Brain microvascular endothelial cell (primary cell): ENCODE results near the gene DCAF8.

Experiments
- DNase-seq: peaks from one replicate; pipeline ENCODE4 v3.0.0-alpha.2; 2020
- H3K27ac ChIP-seq: fragments of 250-450 bp; sonication (Bioruptor Pico); 2 replicates; pipeline ENCODE4 v1.5.1; 2020; ENCODE audit warnings: mild to moderate bottlenecking, moderate library complexity
- H3K27me3 ChIP-seq: fragments of 250-450 bp; sonication (Bioruptor Pico); replicated peaks from 2 replicates; pipeline ENCODE4 v1.5.1; 2020; ENCODE audit warnings: mild to moderate bottlenecking
- H3K36me3 ChIP-seq: fragments of 250-450 bp; sonication (Bioruptor Pico); replicated peaks from 2 replicates; pipeline ENCODE4 v1.5.1; 2020; ENCODE audit warnings: mild to moderate bottlenecking
- H3K4me3 ChIP-seq: 2 replicates; pipeline ENCODE4 v1.5.1; 2011; ENCODE audit warnings: low read depth, mild to moderate bottlenecking, control low read depth, low read length, moderate library complexity
- CTCF ChIP-seq: IDR thresholded peaks from 2 replicates; pipeline ENCODE4 v1.5.1; 2011; ENCODE audit warnings: low read depth, mild to moderate bottlenecking, moderate library complexity, low read length, control low read depth, inconsistent platforms; ENCODE audit errors: missing control alignments
- in situ Hi-C: cut with HindIII; loops from 2 replicates; pipeline ENCODE4 v1.10.0; 2017; ENCODE audit warnings: low sequenced_read_pairs, low pct_ligation_motif_present

The DCAF8 gene

GRCh38 chr1:160239582-160240299 lies 22.6 kb downstream of the DCAF8 start:
- Histone ChIP-seq H3K27ac (no peak overlapping the region), H3K27me3 (no peaks in the 10 kb centered on the region), H3K4me3 (no peak overlapping the region), H3K36me3 (peaks cover 46% of the 10 kb centered on the region)
- in situ Hi-C loops: no loop called here
- DNase-seq: no peak
- TF ChIP-seq CTCF: no peak

GRCh38 chr1:160238408-160238807 lies 23.9 kb downstream of the DCAF8 start:
- Histone ChIP-seq H3K36me3 (peaks cover 48% of the 10 kb centered on the region), H3K27me3 (no peaks in the 10 kb centered on the region), H3K4me3 (no peak overlapping the region), H3K27ac (no peak overlapping the region)
- in situ Hi-C loops: no loop called here
- no peak for DNase-seq
- no peak for TF ChIP-seq CTCF

- no peak overlapping the region for H3K27ac ChIP-seq
- H3K4me3 ChIP-seq: no peak overlapping the region
- H3K27me3 ChIP-seq: no peaks in the 10 kb centered on the region
- no peak for DNase-seq
- no peak for TF ChIP-seq CTCF
- in situ Hi-C loops: no loop called here
- peaks cover 46% of the 10 kb centered on the region for H3K36me3 ChIP-seq
These were observed 24.8 kb downstream of the DCAF8 start for GRCh38 chr1:160237558-160237957.

- Histone ChIP-seq H3K4me3 (no peak overlapping the region), H3K27ac (no peak overlapping the region), H3K36me3 (peaks cover 46% of the 10 kb centered on the region), H3K27me3 (no peaks in the 10 kb centered on the region)
- no peak for DNase-seq
- in situ Hi-C loops: no loop called here
- TF ChIP-seq CTCF: no peak
These were observed 25.5 kb downstream of the DCAF8 start for GRCh38 chr1:160236806-160237205.

- Histone ChIP-seq H3K36me3 (peaks cover 52% of the 10 kb centered on the region), H3K27ac (no peak overlapping the region), H3K4me3 (no peak overlapping the region), H3K27me3 (no peaks in the 10 kb centered on the region)
- in situ Hi-C loops: no loop called here
- no peak for DNase-seq
- TF ChIP-seq CTCF: no peak
These were observed 29.4 kb downstream of the DCAF8 start for GRCh38 chr1:160232911-160233310.

GRCh38 chr1:160228431-160228830 lies 33.9 kb downstream of the DCAF8 start:
- Histone ChIP-seq H3K27me3 (no peaks in the 10 kb centered on the region), H3K36me3 (peaks cover 67% of the 10 kb centered on the region), H3K4me3 (no peak overlapping the region), H3K27ac (no peak overlapping the region)
- DNase-seq: no peak
- in situ Hi-C loops: no loop called here
- no peak for TF ChIP-seq CTCF
